ENCODE results near the gene TRPV5. TPM values are rescaled to one million over a fixed set of nuclear protein-coding genes. Genes with fewer than 3 reads are reported as not detected.
A peak's percentile ranks its signal among the peaks of the same experiment; 100 is the strongest.

TRPV5 gene
- total RNA-seq, 1 donor from 2014 or later, result not detected

GRCh38 chr7:142915315-142915714 lies 18.2 kb downstream of the TRPV5 start:
- no peaks in the 10 kb centered on the region for H3K4me1 ChIP-seq
- no peaks in the 10 kb centered on the region for H3K36me3 ChIP-seq
- no peak overlapping the region for H3K4me3 ChIP-seq
- H3K9me3 ChIP-seq, result no peaks in the 10 kb centered on the region
- ATAC-seq, result no peak
- DNase-seq, result no peak
- no peak for TF ChIP-seq CTCF (IDR thresholded peaks at IDR 0.05)
- H3K27me3 ChIP-seq (ENCODE audit: low read depth), result peaks cover 5% of the 10 kb centered on the region
- H3K27ac ChIP-seq, result no peak overlapping the region
- intact Hi-C loops (cut with DNase I), result no loop called here

- TF ChIP-seq CTCF (IDR thresholded peaks at IDR 0.05), result no peak
- H3K36me3 ChIP-seq, result no peaks in the 10 kb centered on the region
- H3K27ac ChIP-seq, result no peak overlapping the region
- peaks cover 5% of the 10 kb centered on the region for H3K27me3 ChIP-seq (ENCODE audit: low read depth)
- DNase-seq (no peak), ATAC-seq (no peak)
- H3K4me1 ChIP-seq, result no peaks in the 10 kb centered on the region
- intact Hi-C loops (cut with DNase I), result no loop called here
- H3K9me3 ChIP-seq, result no peaks in the 10 kb centered on the region
- H3K4me3 ChIP-seq, result no peak overlapping the region
Observed at GRCh38 chr7:142914121-142914520, 19.4 kb downstream of the TRPV5 start.

- intact Hi-C loops (cut with DNase I), result no loop called here
- ATAC-seq, result no peak
Observed at GRCh38 chr7:142913566-142913965, 20.0 kb downstream of the TRPV5 start.

GRCh38 chr7:142913051-142913450 lies 20.5 kb downstream of the TRPV5 start:
- Histone ChIP-seq H3K4me1 (no peaks in the 10 kb centered on the region), H3K36me3 (no peaks in the 10 kb centered on the region), H3K27me3 (ENCODE audit: low read depth) (peaks cover 5% of the 10 kb centered on the region), H3K4me3 (no peak overlapping the region), H3K9me3 (no peaks in the 10 kb centered on the region), H3K27ac (no peak overlapping the region)
- DNase-seq (no peak), ATAC-seq (no peak)
- TF ChIP-seq CTCF (IDR thresholded peaks at IDR 0.05), result no peak
- intact Hi-C loops (cut with DNase I), result no loop called here

More at GRCh38 chr7:142913566-142913965, 20.0 kb downstream of the TRPV5 start:
- Histone ChIP-seq H3K4me3 (no peak overlapping the region), H3K4me1 (no peaks in the 10 kb centered on the region), H3K36me3 (no peaks in the 10 kb centered on the region), H3K27me3 (ENCODE audit: low read depth) (peaks cover 5% of the 10 kb centered on the region), H3K9me3 (no peaks in the 10 kb centered on the region), H3K27ac (no peak overlapping the region)
- no peak for DNase-seq
- no peak for TF ChIP-seq CTCF (IDR thresholded peaks at IDR 0.05)

GRCh38 chr7:142910481-142910880 lies 23.1 kb downstream of the TRPV5 start:
- DNase-seq, result no peak
- no peak overlapping the region for H3K4me3 ChIP-seq
- no peaks in the 10 kb centered on the region for H3K4me1 ChIP-seq
- no peak for TF ChIP-seq CTCF (IDR thresholded peaks at IDR 0.05)
- no peak overlapping the region for H3K27ac ChIP-seq
- H3K9me3 ChIP-seq, result no peaks in the 10 kb centered on the region
- no peaks in the 10 kb centered on the region for H3K36me3 ChIP-seq
- H3K27me3 ChIP-seq (ENCODE audit: low read depth), result peaks cover 5% of the 10 kb centered on the region
- ATAC-seq, result no peak
- intact Hi-C loops (cut with DNase I), result no loop called here

GRCh38 chr7:142910031-142910433 lies 23.5 kb downstream of the TRPV5 start:
- peak in 1 of 2 donors; percentile 61 for ATAC-seq
- TF ChIP-seq CTCF (IDR thresholded peaks at IDR 0.05), result no peak
- no peak overlapping the region for H3K27ac ChIP-seq
- no peaks in the 10 kb centered on the region for H3K9me3 ChIP-seq
- intact Hi-C loops (cut with DNase I), result no loop called here
- H3K36me3 ChIP-seq, result no peaks in the 10 kb centered on the region
- no peak overlapping the region for H3K4me3 ChIP-seq
- DNase-seq, result no peak
- peaks cover 5% of the 10 kb centered on the region for H3K27me3 ChIP-seq (ENCODE audit: low read depth)
- H3K4me1 ChIP-seq, result no peaks in the 10 kb centered on the region
